IMR-90 (cell line): Measurements from ENCODE around the gene MKNK2. TPM values are rescaled to one million over a fixed set of nuclear protein-coding genes. Genes with fewer than 3 reads are reported as not detected.

Experiments used
- ATAC-seq: fragments of 200-7000 bp; cut with Tn5 transposase; 2 replicates; pipeline ENCODE4 v1.9.1; 2020; ENCODE audit warnings: low read depth, mild to moderate bottlenecking, moderate library complexity
- BruUV-seq: library from RNA; stranded (reverse); fragments of 400-500 nt; replicated peaks from 2 replicates; lab custom pipeline; 2021; lab: Mats Ljungman, UMichigan
- CTCF ChIA-PET: fragments of 300-600 bp; formaldehyde crosslinking; extraction: SDS; loops from one replicate; lab custom pipeline; 2021; ENCODE audit warnings: antibody characterized with exemption; lab: Yijun Ruan, JAX
- POLR2A ChIA-PET: fragments of 300-600 bp; sonication (Branson Sonifier 250); formaldehyde crosslinking; loops from one replicate; lab custom pipeline; 2022; ENCODE audit warnings: antibody characterized with exemption; ENCODE audit not compliant: unreplicated experiment; lab: Charles Lee
- DNase-seq: peaks from one replicate; pipeline ENCODE4 v3.0.0; 2013
- H2AFZ ChIP-seq: replicated peaks from 2 replicates; pipeline ENCODE3; 2013; ENCODE audit warnings: low read length, mild to moderate bottlenecking; ENCODE audit not compliant: poor library complexity
- H2AK5ac ChIP-seq: 2 replicates; pipeline ENCODE4 v1.6.1; 2013; ENCODE audit warnings: low read depth, low read length, inconsistent platforms
- H2AK9ac ChIP-seq: replicated peaks from 2 replicates; pipeline ENCODE3; 2013; ENCODE audit warnings: mild to moderate bottlenecking, low read depth, low read length, moderate library complexity; ENCODE audit not compliant: poor library complexity
- H2BK120ac ChIP-seq: 2 replicates; pipeline ENCODE4 v1.6.1; 2013; ENCODE audit warnings: low read depth, low read length, inconsistent platforms
- H2BK15ac ChIP-seq: 3 replicates; pipeline ENCODE4 v1.6.1; 2013; ENCODE audit warnings: low read depth, low read length, inconsistent platforms
- H2BK20ac ChIP-seq: 2 replicates; pipeline ENCODE4 v1.6.1; 2013; ENCODE audit warnings: low read depth, mild to moderate bottlenecking, inconsistent platforms, low read length, moderate library complexity
- H2BK5ac ChIP-seq: 2 replicates; pipeline ENCODE4 v1.6.1; 2013; ENCODE audit warnings: mild to moderate bottlenecking, low read depth, low read length, inconsistent platforms; ENCODE audit not compliant: poor library complexity, severe bottlenecking
- H3K14ac ChIP-seq: replicated peaks from 2 replicates; pipeline ENCODE4 v1.6.1; 2013; ENCODE audit warnings: low read depth, low read length, inconsistent platforms
- H3K18ac ChIP-seq: 2 replicates; pipeline ENCODE4 v1.6.1; 2013; ENCODE audit warnings: low read depth, low read length, control low read depth
- H3K23ac ChIP-seq: 2 replicates; pipeline ENCODE4 v1.6.1; 2013; ENCODE audit warnings: low read depth, low read length, inconsistent platforms
- H3K27ac ChIP-seq: 2 replicates; pipeline ENCODE4 v1.5.1; 2013; ENCODE audit warnings: mild to moderate bottlenecking, control low read depth, low read length; ENCODE audit not compliant: insufficient read depth
- H3K27me3 ChIP-seq: 2 replicates; pipeline ENCODE4 v1.6.1; 2013; ENCODE audit warnings: low read length; ENCODE audit not compliant: control insufficient read depth, insufficient read depth
- H3K36me3 ChIP-seq: 2 replicates; pipeline ENCODE4 v1.6.1; 2013; ENCODE audit warnings: low read length, mixed read lengths; ENCODE audit not compliant: control insufficient read depth, insufficient read depth
- H3K4ac ChIP-seq: 2 replicates; pipeline ENCODE4 v1.6.1; 2013; ENCODE audit warnings: low read depth, low read length, inconsistent platforms
- H3K4me1 ChIP-seq: 2 replicates; pipeline ENCODE4 v1.6.1; 2013; ENCODE audit warnings: low read length, mixed read lengths; ENCODE audit not compliant: control insufficient read depth, insufficient read depth
- H3K4me2 ChIP-seq: 2 replicates; pipeline ENCODE4 v1.6.1; 2013; ENCODE audit warnings: low read depth, mild to moderate bottlenecking, control low read depth, low read length, moderate library complexity
- H3K4me3 ChIP-seq: 2 replicates; pipeline ENCODE4 v1.5.1; 2013; ENCODE audit warnings: low read depth, mild to moderate bottlenecking, control low read depth, low read length, moderate library complexity; ENCODE audit not compliant: insufficient read depth
- H3K56ac ChIP-seq: 2 replicates; pipeline ENCODE4 v1.6.1; 2013; ENCODE audit warnings: low read length, inconsistent platforms; ENCODE audit not compliant: insufficient read depth; ENCODE audit errors: extremely low read depth
- H3K79me1 ChIP-seq, 2 experiments: 2 replicates each; pipeline ENCODE4 v1.6.1; 2013; ENCODE audit warnings: low read length in 2 of 2, inconsistent platforms in 1 of 2, low read depth in 1 of 2
- H3K9ac ChIP-seq: 2 replicates; pipeline ENCODE4 v1.6.1; 2013; ENCODE audit warnings: low read depth, low read length, control low read depth
- H3K9me1 ChIP-seq: 2 replicates; pipeline ENCODE4 v1.6.1; 2013; ENCODE audit warnings: low read length, inconsistent platforms; ENCODE audit not compliant: insufficient read depth
- H3K9me3 ChIP-seq: 2 replicates; pipeline ENCODE4 v1.6.1; 2013; ENCODE audit warnings: low read length; ENCODE audit not compliant: control insufficient read depth, insufficient read depth
- H4K20me1 ChIP-seq: 2 replicates; pipeline ENCODE4 v1.6.1; 2013; ENCODE audit warnings: low read length, inconsistent platforms; ENCODE audit not compliant: insufficient read depth
- H4K5ac ChIP-seq: 2 replicates; pipeline ENCODE4 v1.6.1; 2013; ENCODE audit warnings: mild to moderate bottlenecking, low read depth, low read length, control low read depth
- H4K8ac ChIP-seq, 2 experiments: 2 replicates each; pipeline ENCODE4 v1.6.1; 2013; ENCODE audit warnings: low read depth in 2 of 2, low read length in 2 of 2, control low read depth in 1 of 2, inconsistent platforms in 1 of 2
- H4K91ac ChIP-seq: 2 replicates; pipeline ENCODE4 v1.6.1; 2013; ENCODE audit warnings: low read depth, low read length, inconsistent platforms; ENCODE audit not compliant: insufficient read depth
- CEBPB ChIP-seq: IDR thresholded peaks from 2 replicates; pipeline ENCODE4 v1.6.1; 2012; ENCODE audit warnings: low read depth, low read length, improper control_type of control experiment
- FOS ChIP-seq: fragments of 150-350 bp; IDR thresholded peaks from 2 replicates; pipeline ENCODE4 v1.6.1; 2016; ENCODE audit warnings: low read depth, low read length
- MAFK ChIP-seq: IDR thresholded peaks from 2 replicates; pipeline ENCODE4 v1.6.1; 2012; ENCODE audit warnings: low read depth, low read length, improper control_type of control experiment
- NFE2L2 ChIP-seq: fragments of 150-350 bp; IDR thresholded peaks from 2 replicates; pipeline ENCODE4 v1.6.1; 2016; ENCODE audit warnings: low read depth, mild to moderate bottlenecking, low read length
- RAD21 ChIP-seq: IDR thresholded peaks from 2 replicates; pipeline ENCODE4 v1.6.1; 2012; ENCODE audit warnings: low read length, improper control_type of control experiment
- USF2 ChIP-seq: fragments of 150-350 bp; IDR thresholded peaks from 2 replicates; pipeline ENCODE4 v1.6.1; 2017; ENCODE audit warnings: mild to moderate bottlenecking, antibody characterized with exemption, low read length, low read depth
- WGBS, 2 experiments: methylation state at CpG; one replicate each; pipeline versions ENCODE4 v1.1.5 to v1.1.7; 2013; ENCODE audit warnings: missing lambda C conversion rate in 2 of 2; ENCODE audit not compliant: insufficient read length in 1 of 2; ENCODE audit errors: extremely low coverage in 2 of 2; 5-methylcytosine and 5-hydroxymethylcytosine counted together
- dilution Hi-C: fragments of 300-500 bp; cut with HindIII; formaldehyde crosslinking; loops from one replicate; pipeline ENCODE4 v1.14.3; 2018; ENCODE audit warnings: low sequenced_read_pairs; ENCODE audit not compliant: unreplicated experiment
- in situ Hi-C: fragments of 300-500 bp; cut with MboI; formaldehyde crosslinking; loops from 3 replicates; pipeline ENCODE4 v1.14.3; 2019; ENCODE audit warnings: low sequenced_read_pairs, inconsistent platforms, mixed read lengths
- intact Hi-C: fragments of 100-400 bp; cut with micrococcal nuclease; formaldehyde crosslinking; loops from 2 replicates; pipeline ENCODE4 v1.10.0; 2022
- polyA plus RNA-seq, 3 experiments: library from polyadenylated mRNA; depleted of rRNA; stranded (reverse); fragments of >200 nt; gene quantifications; 2 replicates each; pipeline ENCODE4 v1.2.3, GENCODE V29; 2012; ENCODE audit warnings: low replicate concordance in 1 of 3
- total RNA-seq: library from RNA; depleted of rRNA; stranded (reverse); fragments of >200 nt; gene quantifications from 2 replicates; pipeline ENCODE4 v1.2.3, GENCODE V29; 2012

MKNK2 gene
- total and polyA plus RNA-seq, 2 of the 4 experiments (the other 2 are of a cell fraction), result 21.9 to 31.8 TPM

DNA sequence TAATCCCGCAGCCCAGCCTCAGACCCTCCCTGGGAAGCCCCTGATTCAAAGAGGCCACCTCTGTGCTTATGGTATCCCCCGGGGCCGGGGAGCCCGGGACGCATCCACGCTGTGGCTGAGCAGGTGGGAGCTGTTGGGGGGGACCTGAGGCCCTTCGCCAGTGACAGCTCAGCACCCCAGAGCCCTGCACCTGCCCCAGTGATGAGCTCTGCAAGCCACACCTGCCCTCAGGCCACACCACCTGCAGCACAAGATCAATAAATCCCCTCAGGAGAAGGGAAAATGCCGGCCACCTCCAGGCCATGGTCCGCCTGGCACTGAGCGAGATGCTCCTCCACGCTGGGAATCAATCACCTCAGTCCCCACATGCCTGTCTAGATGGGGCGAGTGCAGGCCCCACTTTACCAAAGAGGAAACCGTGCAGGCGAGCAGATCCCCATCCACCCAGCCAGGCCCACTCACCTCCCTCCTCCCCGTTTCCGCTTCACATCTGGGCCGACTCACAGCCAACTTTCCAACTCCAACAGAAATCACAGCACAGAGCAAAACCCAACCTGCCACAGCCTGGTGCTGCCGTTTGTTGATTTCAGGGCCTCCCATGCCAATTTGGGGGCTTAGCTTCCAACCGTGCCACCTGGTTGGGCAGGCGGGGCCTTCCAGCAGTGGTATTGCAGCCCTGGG, 32.3 kb upstream of the MKNK2 start:
- dilution Hi-C loops (no loop called here), intact Hi-C loops (no loop called here), in situ Hi-C loops (no loop called here)
- no TSS peak for BruUV-seq
- Histone ChIP-seq H3K9me1 (peaks cover 4% of the 10 kb centered on the region; the same call in 1 of the 2 replicates), H3K27ac (no peak overlapping the region), H3K9ac (no peak overlapping the region), H2BK5ac (no peak overlapping the region), H3K4me3 (no peak overlapping the region), H4K91ac (no peak overlapping the region), H4K20me1 (peaks cover 26% of the 10 kb centered on the region), H3K56ac (no peak overlapping the region), H3K18ac (no peak overlapping the region), H3K23ac (no peak overlapping the region), H2AK5ac (no peak overlapping the region), H3K4ac (no peak overlapping the region), H4K5ac (no peak overlapping the region), H3K79me1 (peaks cover 24 to 53% of the 10 kb centered on the region in 2 experiments; a peak in 3 of 4 replicates), H3K9me3 (no peaks in the 10 kb centered on the region), H3K14ac (no peak overlapping the region), H2AFZ (no peak overlapping the region), H2BK120ac (no peak overlapping the region), H2BK20ac (no peak overlapping the region), H3K4me1 (no peaks in the 10 kb centered on the region), H3K36me3 (peaks cover 39% of the 10 kb centered on the region), H3K27me3 (no peaks in the 10 kb centered on the region), H2BK15ac (no peak overlapping the region), H2AK9ac (no peak overlapping the region), H3K4me2 (no peak overlapping the region), H4K8ac (no peak overlapping the region)
- 93% methylated on average over 3 of the region's 20 CpGs; no CpG with 5 or more reads in 1 of the 2 experiments for WGBS, 2 experiments
- CTCF ChIA-PET, result no interaction called here
- DNase-seq, result no peak
- ATAC-seq, result no peak
- TF ChIP-seq CEBPB (no peak), RAD21 (no peak), NFE2L2 (no peak), USF2 (no peak), MAFK (no peak), FOS (no peak)
- POLR2A ChIA-PET, result no interaction called here
